ENCODE data around the gene GUSB.
"Not testable (repeated sequence)": the region's sequence is repeated elsewhere in the genome, so short reads cannot be mapped to it uniquely, and the experiment has no call there.

Gene GUSB

GRCh38 chr7:65988503-65988902 lies 6.5 kb upstream of the GUSB start:
- H2AFZ ChIP-seq (ENCODE audit: low read depth, low read length); H3K18ac ChIP-seq (ENCODE audit: low read depth in 1 of 2, low read length in 2 of 2); H3K36me3 ChIP-seq (ENCODE audit: control insufficient read depth in 1 of 2, insufficient read depth in 2 of 2, low read depth in 1 of 2, low read length in 2 of 2); H3K9me3 ChIP-seq (ENCODE audit: control insufficient read depth, low read length); H3K4me2 ChIP-seq (ENCODE audit: low read length, poor library complexity, severe bottlenecking); H3K79me1 ChIP-seq (replicated peaks; ENCODE audit: low read length, poor library complexity, severe bottlenecking); H2BK120ac ChIP-seq (ENCODE audit: low read depth, low read length); H2AK5ac ChIP-seq (ENCODE audit: low read length, severe bottlenecking); H3K14ac ChIP-seq (ENCODE audit: low read length in 2 of 2); H2BK12ac ChIP-seq (ENCODE audit: low read length in 2 of 2); H3K27me3 ChIP-seq (ENCODE audit: control insufficient read depth in 1 of 2, insufficient read depth in 1 of 2, low read length in 2 of 2); H3K27ac ChIP-seq (ENCODE audit: low read length, poor library complexity, severe bottlenecking); H4K8ac ChIP-seq (ENCODE audit: low read length); H3K9ac ChIP-seq (ENCODE audit: low read length); DNase-seq; H2BK5ac ChIP-seq (ENCODE audit: low read depth, low read length, poor library complexity, severe bottlenecking); H3K4ac ChIP-seq (ENCODE audit: low read depth in 1 of 2, low read length in 2 of 2); H2BK15ac ChIP-seq (ENCODE audit: low read depth, poor library complexity, severe bottlenecking); H3K23ac ChIP-seq (ENCODE audit: low read length in 2 of 2); H3K4me1 ChIP-seq (ENCODE audit: control insufficient read depth, insufficient read depth, low read depth, low read length); H4K91ac ChIP-seq (ENCODE audit: low read length); H3K4me3 ChIP-seq (ENCODE audit: insufficient read depth in 1 of 2, low read depth in 1 of 2, low read length in 2 of 2): not testable (repeated sequence)
- WGBS: 100% methylated on average over 1 of the region's 1 CpG

GRCh38 chr7:65988084-65988483 lies 6.1 kb upstream of the GUSB start:
- H3K4me2 ChIP-seq (ENCODE audit: low read length, poor library complexity, severe bottlenecking): no peak overlapping the region
- no peak overlapping the region for H2BK5ac ChIP-seq (ENCODE audit: low read depth, low read length, poor library complexity, severe bottlenecking)
- no peak overlapping the region for H4K91ac ChIP-seq (ENCODE audit: low read length)
- H3K4me3 ChIP-seq (ENCODE audit: insufficient read depth in 1 of 2, low read depth in 1 of 2, low read length in 2 of 2): no peak overlapping the region
- H3K14ac ChIP-seq (ENCODE audit: low read length in 2 of 2): no peak overlapping the region
- no peaks in the 10 kb centered on the region for H3K79me1 ChIP-seq (replicated peaks; ENCODE audit: low read length, poor library complexity, severe bottlenecking)
- no peak for DNase-seq
- no peak overlapping the region for H3K18ac ChIP-seq (ENCODE audit: low read depth in 1 of 2, low read length in 2 of 2)
- no peaks in the 10 kb centered on the region for H3K27me3 ChIP-seq (ENCODE audit: control insufficient read depth in 1 of 2, insufficient read depth in 1 of 2, low read length in 2 of 2)
- no peak overlapping the region for H2AFZ ChIP-seq (ENCODE audit: low read depth, low read length)
- H4K8ac ChIP-seq (ENCODE audit: low read length): no peak overlapping the region
- H3K4me1 ChIP-seq (ENCODE audit: control insufficient read depth, insufficient read depth, low read depth, low read length): peaks cover 4% of the 10 kb centered on the region
- no peak overlapping the region for H2AK5ac ChIP-seq (ENCODE audit: low read length, severe bottlenecking)
- H2BK15ac ChIP-seq (ENCODE audit: low read depth, poor library complexity, severe bottlenecking): no peak overlapping the region
- H3K9me3 ChIP-seq (ENCODE audit: control insufficient read depth, low read length): no peaks in the 10 kb centered on the region
- H2BK120ac ChIP-seq (ENCODE audit: low read depth, low read length): no peak overlapping the region
- no peak overlapping the region for H3K27ac ChIP-seq (ENCODE audit: low read length, poor library complexity, severe bottlenecking)
- no peak overlapping the region for H2BK12ac ChIP-seq (ENCODE audit: low read length in 2 of 2)
- H3K9ac ChIP-seq (ENCODE audit: low read length): no peak overlapping the region
- 93% methylated on average over 4 of the region's 4 CpGs for WGBS
- no peak overlapping the region for H3K23ac ChIP-seq (ENCODE audit: low read length in 2 of 2)
- H3K36me3 ChIP-seq (ENCODE audit: control insufficient read depth in 1 of 2, insufficient read depth in 2 of 2, low read depth in 1 of 2, low read length in 2 of 2): no peaks in the 10 kb centered on the region
- H3K4ac ChIP-seq (ENCODE audit: low read depth in 1 of 2, low read length in 2 of 2): no peak overlapping the region

- H3K18ac ChIP-seq (ENCODE audit: low read depth in 1 of 2, low read length in 2 of 2): no peak overlapping the region
- H3K4me2 ChIP-seq (ENCODE audit: low read length, poor library complexity, severe bottlenecking): no peak overlapping the region
- no peak overlapping the region for H3K27ac ChIP-seq (ENCODE audit: low read length, poor library complexity, severe bottlenecking)
- 94% methylated on average over 10 of the region's 10 CpGs for WGBS
- H3K9ac ChIP-seq (ENCODE audit: low read length): no peak overlapping the region
- H2BK5ac ChIP-seq (ENCODE audit: low read depth, low read length, poor library complexity, severe bottlenecking): no peak overlapping the region
- no peak overlapping the region for H3K23ac ChIP-seq (ENCODE audit: low read length in 2 of 2)
- no peaks in the 10 kb centered on the region for H3K27me3 ChIP-seq (ENCODE audit: control insufficient read depth in 1 of 2, insufficient read depth in 1 of 2, low read length in 2 of 2)
- no peak overlapping the region for H2BK120ac ChIP-seq (ENCODE audit: low read depth, low read length)
- no peak overlapping the region for H4K8ac ChIP-seq (ENCODE audit: low read length)
- H2AFZ ChIP-seq (ENCODE audit: low read depth, low read length): no peak overlapping the region
- no peak overlapping the region for H2BK15ac ChIP-seq (ENCODE audit: low read depth, poor library complexity, severe bottlenecking)
- no peak overlapping the region for H4K91ac ChIP-seq (ENCODE audit: low read length)
- H3K36me3 ChIP-seq (ENCODE audit: control insufficient read depth in 1 of 2, insufficient read depth in 2 of 2, low read depth in 1 of 2, low read length in 2 of 2): peaks cover 3 to 14% of the 10 kb centered on the region in 2 experiments
- no peak overlapping the region for H3K14ac ChIP-seq (ENCODE audit: low read length in 2 of 2)
- no peak overlapping the region for H2BK12ac ChIP-seq (ENCODE audit: low read length in 2 of 2)
- no peaks in the 10 kb centered on the region for H3K9me3 ChIP-seq (ENCODE audit: control insufficient read depth, low read length)
- no peak for DNase-seq
- no peak overlapping the region for H2AK5ac ChIP-seq (ENCODE audit: low read length, severe bottlenecking)
- H3K4me3 ChIP-seq (ENCODE audit: insufficient read depth in 1 of 2, low read depth in 1 of 2, low read length in 2 of 2): no peak overlapping the region
- peaks cover 16% of the 10 kb centered on the region for H3K79me1 ChIP-seq (replicated peaks; ENCODE audit: low read length, poor library complexity, severe bottlenecking)
- H3K4me1 ChIP-seq (ENCODE audit: control insufficient read depth, insufficient read depth, low read depth, low read length): peaks cover 18% of the 10 kb centered on the region
- H3K4ac ChIP-seq (ENCODE audit: low read depth in 1 of 2, low read length in 2 of 2): no peak overlapping the region
Observed at GRCh38 chr7:65983965-65984658, 2.1 kb upstream of the GUSB start.

- H3K4ac ChIP-seq (ENCODE audit: low read depth in 1 of 2, low read length in 2 of 2): no peak overlapping the region
- no peaks in the 10 kb centered on the region for H3K27me3 ChIP-seq (ENCODE audit: control insufficient read depth in 1 of 2, insufficient read depth in 1 of 2, low read length in 2 of 2)
- no peak overlapping the region for H2BK12ac ChIP-seq (ENCODE audit: low read length in 2 of 2)
- peak overlapping the region; percentile 19 for H3K4me2 ChIP-seq (ENCODE audit: low read length, poor library complexity, severe bottlenecking)
- H2BK5ac ChIP-seq (ENCODE audit: low read depth, low read length, poor library complexity, severe bottlenecking): no peak overlapping the region
- no peak overlapping the region for H2BK15ac ChIP-seq (ENCODE audit: low read depth, poor library complexity, severe bottlenecking)
- H3K27ac ChIP-seq (ENCODE audit: low read length, poor library complexity, severe bottlenecking): no peak overlapping the region
- H2BK120ac ChIP-seq (ENCODE audit: low read depth, low read length): no peak overlapping the region
- no peaks in the 10 kb centered on the region for H3K9me3 ChIP-seq (ENCODE audit: control insufficient read depth, low read length)
- H3K18ac ChIP-seq (ENCODE audit: low read depth in 1 of 2, low read length in 2 of 2): no peak overlapping the region
- no peak overlapping the region for H2AFZ ChIP-seq (ENCODE audit: low read depth, low read length)
- H3K23ac ChIP-seq (ENCODE audit: low read length in 2 of 2): no peak overlapping the region
- peak overlapping the region; percentile 32 for H4K8ac ChIP-seq (ENCODE audit: low read length)
- peak overlapping the region; percentile 35 for H4K91ac ChIP-seq (ENCODE audit: low read length)
- H3K4me1 ChIP-seq (ENCODE audit: control insufficient read depth, insufficient read depth, low read depth, low read length): peaks cover 18% of the 10 kb centered on the region
- 75% methylated on average over 10 of the region's 11 CpGs for WGBS
- no peak overlapping the region for H3K14ac ChIP-seq (ENCODE audit: low read length in 2 of 2)
- H3K79me1 ChIP-seq (replicated peaks; ENCODE audit: low read length, poor library complexity, severe bottlenecking): peaks cover 23% of the 10 kb centered on the region
- H3K36me3 ChIP-seq (ENCODE audit: control insufficient read depth in 1 of 2, insufficient read depth in 2 of 2, low read depth in 1 of 2, low read length in 2 of 2): peaks cover 10 to 28% of the 10 kb centered on the region in 2 experiments
- H3K9ac ChIP-seq (ENCODE audit: low read length): peak overlapping the region; percentile 94
- DNase-seq: peak; percentile 27
- H2AK5ac ChIP-seq (ENCODE audit: low read length, severe bottlenecking): no peak overlapping the region
- peak overlapping the region in 1 of 2 experiments; percentile 83 for H3K4me3 ChIP-seq (ENCODE audit: insufficient read depth in 1 of 2, low read depth in 1 of 2, low read length in 2 of 2)
Observed at GRCh38 chr7:65980478-65981250, 1.3 kb downstream of the GUSB start.

Measured in mesenchymal stem cell (in vitro differentiated cells and primary cell).